ENCODE results near the gene COL6A3. TPM values are rescaled to one million over a fixed set of nuclear protein-coding genes. Genes with fewer than 3 reads are reported as not detected.

COL6A3 gene
- total RNA-seq, 1 experiment from 2014 or later = 0.57 TPM

GRCh38 chr2:237371856-237372255, 42.1 kb downstream of the COL6A3 start:
- POLR2A ChIA-PET (ENCODE audit: unreplicated experiment) = no interaction called here
- Histone ChIP-seq H3K27ac (no peak overlapping the region), H3K4me2 (no peak overlapping the region), H3K9me3 (ENCODE audit: insufficient read depth, low read depth) (0 out of 2 replicates have a peak, but pooled peaks cover 3% of the 10 kb centered on the region), H3F3A (ENCODE audit: insufficient read depth, low read depth) (no peaks in the 10 kb centered on the region), H3K9me2 (ENCODE audit: insufficient read depth) (no peaks in the 10 kb centered on the region), H3K36me3 (ENCODE audit: low read depth) (no peaks in the 10 kb centered on the region), H2AFZ (no peak overlapping the region), H3K79me2 (ENCODE audit: low read depth) (no peaks in the 10 kb centered on the region), H3K4me1 (replicated peaks; ENCODE audit: insufficient read depth) (no peaks in the 10 kb centered on the region), H4K20me1 (ENCODE audit: insufficient read depth) (no peaks in the 10 kb centered on the region), H3K4me3 (no peak overlapping the region), H3K27me3 (ENCODE audit: insufficient read depth, low read depth) (peaks cover 86% of the 10 kb centered on the region)
- DNase-seq = no peak
- intact Hi-C loops (cut with micrococcal nuclease; ENCODE audit: unreplicated experiment) = no loop called here
- TF ChIP-seq CTCF (conservative IDR thresholded peaks at IDR 0.05) (no peak), EZH2 (IDR thresholded peaks at IDR 0.05; ENCODE audit: low read depth) (no peak)
- CTCF ChIA-PET = no interaction called here
- BruUV-seq (replicated peaks) = no TSS peak

- Histone ChIP-seq H3F3A (ENCODE audit: insufficient read depth, low read depth) (no peaks in the 10 kb centered on the region), H3K27me3 (ENCODE audit: insufficient read depth, low read depth) (peaks cover 90% of the 10 kb centered on the region), H3K9me2 (ENCODE audit: insufficient read depth) (no peaks in the 10 kb centered on the region), H2AFZ (no peak overlapping the region), H3K79me2 (ENCODE audit: low read depth) (no peaks in the 10 kb centered on the region), H3K9me3 (ENCODE audit: insufficient read depth, low read depth) (no peaks in the 10 kb centered on the region), H3K4me3 (no peak overlapping the region), H3K36me3 (ENCODE audit: low read depth) (no peaks in the 10 kb centered on the region), H4K20me1 (ENCODE audit: insufficient read depth) (0 out of 2 replicates have a peak, but pooled peaks cover 4% of the 10 kb centered on the region), H3K27ac (no peak overlapping the region), H3K4me2 (no peak overlapping the region), H3K4me1 (replicated peaks; ENCODE audit: insufficient read depth) (no peaks in the 10 kb centered on the region)
- no peak for TF ChIP-seq CTCF (conservative IDR thresholded peaks at IDR 0.05)
- TF ChIP-seq EZH2 (IDR thresholded peaks at IDR 0.05; ENCODE audit: low read depth) = no peak
- ChIA-PET POLR2A (ENCODE audit: unreplicated experiment) (no interaction called here), CTCF (no interaction called here)
- no peak for DNase-seq
- BruUV-seq (replicated peaks) = no TSS peak
- intact Hi-C loops (cut with micrococcal nuclease; ENCODE audit: unreplicated experiment) = no loop called here
Observed at GRCh38 chr2:237365671-237366070, 48.3 kb downstream of the COL6A3 start.

GRCh38 chr2:237364655-237365054, 49.3 kb downstream of the COL6A3 start:
- no peaks in the 10 kb centered on the region for H3F3A ChIP-seq (ENCODE audit: insufficient read depth, low read depth)
- H3K9me3 ChIP-seq (ENCODE audit: insufficient read depth, low read depth) = no peaks in the 10 kb centered on the region
- TF ChIP-seq EZH2 (IDR thresholded peaks at IDR 0.05; ENCODE audit: low read depth) = no peak
- TF ChIP-seq CTCF (conservative IDR thresholded peaks at IDR 0.05) = no peak
- CTCF ChIA-PET = no interaction called here
- H3K27me3 ChIP-seq (ENCODE audit: insufficient read depth, low read depth) = peaks cover 97% of the 10 kb centered on the region
- no peak overlapping the region for H3K4me3 ChIP-seq
- no peak overlapping the region for H3K27ac ChIP-seq
- H3K79me2 ChIP-seq (ENCODE audit: low read depth) = no peaks in the 10 kb centered on the region
- intact Hi-C loops (cut with micrococcal nuclease; ENCODE audit: unreplicated experiment) = no loop called here
- H3K36me3 ChIP-seq (ENCODE audit: low read depth) = no peaks in the 10 kb centered on the region
- no peak overlapping the region for H3K4me2 ChIP-seq
- H2AFZ ChIP-seq = no peak overlapping the region
- no TSS peak for BruUV-seq (replicated peaks)
- H3K4me1 ChIP-seq (replicated peaks; ENCODE audit: insufficient read depth) = no peaks in the 10 kb centered on the region
- no peaks in the 10 kb centered on the region for H3K9me2 ChIP-seq (ENCODE audit: insufficient read depth)
- 0 out of 2 replicates have a peak, but pooled peaks cover 4% of the 10 kb centered on the region for H4K20me1 ChIP-seq (ENCODE audit: insufficient read depth)
- no peak for DNase-seq
- POLR2A ChIA-PET (ENCODE audit: unreplicated experiment) = no interaction called here

All from PC-9 (cell line).